Adrenal gland (tissue), 12 donors: ENCODE results near the gene NPFFR1. TPM values are rescaled to one million over a fixed set of nuclear protein-coding genes. Genes with fewer than 3 reads are reported as not detected.

Source experiments
- DNase-seq, 7 donors: peaks; one replicate each; pipeline ENCODE4 v3.0.0-alpha.2; 2019 to 2020
- H3K27ac ChIP-seq, 5 donors: fragments of 200-600 bp; sonication (generic) in 4 of 5; 1 replicate in 3 of 5; 2 replicates in 2 of 5; pipeline versions ENCODE4 v1.5.1 to v1.8.0; 2016 to 2020; ENCODE audit warnings: mild to moderate bottlenecking in 1 of 5
- H3K27me3 ChIP-seq: fragments of 200-600 bp; 2 replicates; pipeline ENCODE4 v1.8.0; 2021
- H3K36me3 ChIP-seq, 2 donors: fragments of 200-600 bp; replicated peaks in 1 of 2; 1 replicate in 1 of 2; 2 replicates in 1 of 2; pipeline versions ENCODE4 v1.5.1 to v1.8.0; 2018 to 2022
- H3K4me1 ChIP-seq, 2 donors: fragments of 200-600 bp; replicated peaks in 1 of 2; 1 replicate in 1 of 2; 2 replicates in 1 of 2; pipeline versions ENCODE4 v1.5.1 to v1.8.0; 2018 to 2021
- H3K4me3 ChIP-seq, 4 donors: fragments of 200-600 bp; sonication (generic) in 3 of 4; one replicate each; pipeline ENCODE4 v1.5.1; 2016 to 2018
- H3K9me3 ChIP-seq, 3 donors: fragments of 200-600 bp; sonication (generic) in 1 of 3; replicated peaks in 1 of 3; 1 replicate in 2 of 3; 2 replicates in 1 of 3; pipeline versions ENCODE4 v1.5.1 to v1.8.0; 2016 to 2021
- CTCF ChIP-seq, 6 experiments: fragments of 450-650 bp in 4 of 6; fragments of 200-600 bp in 2 of 6; sonication (generic) in 1 of 6; IDR thresholded peaks; 1 replicate in 5 of 6; 2 replicates in 1 of 6; pipeline versions ENCODE4 v1.5.1 to v1.8.0; 2016 to 2021; ENCODE audit warnings: antibody characterized with exemption in 6 of 6, mild to moderate bottlenecking in 2 of 6, moderate library complexity in 1 of 6
- POLR2A ChIP-seq, 2 donors: fragments of 450-650 bp; IDR thresholded peaks; one replicate each; pipeline ENCODE4 v1.6.1; 2017; ENCODE audit warnings: antibody characterized with exemption in 2 of 2, mild to moderate bottlenecking in 2 of 2, moderate library complexity in 1 of 2
- WGBS, 4 donors: extraction: QIAGEN DNeasy Blood & Tissue Kit in 2 of 4; methylation state at CpG; one replicate each; pipeline versions ENCODE4 v1.1.5 to v1.1.7; 2013 to 2017; 5-methylcytosine and 5-hydroxymethylcytosine counted together
- intact Hi-C, 2 donors: fragments of 100-400 bp; cut with DNase I; formaldehyde crosslinking; loops; one replicate each; pipeline versions ENCODE4 v1.14.1 to v1.15.0; 2022 to 2023
- polyA plus RNA-seq, 3 donors: library from polyadenylated mRNA; stranded (reverse); fragments of 200-250 nt in 2 of 3; fragments of 350-450 nt in 1 of 3; fragmentation: Illumina TruSeq in 1 of 3; extraction: RNeasy Lipid Tissue Mini Kit (QIAGEN cat#74804) in 1 of 3; gene quantifications; one replicate each; pipeline ENCODE4 v1.2.3, GENCODE V29; 2013 to 2014
- total RNA-seq, 9 donors: library from RNA; depleted of rRNA in 4 of 9; stranded (reverse); fragments of >200 nt in 4 of 9; fragments of 120-200 nt in 1 of 9; fragmentation: NEBNext Ultra II Directional in 1 of 9; extraction: Animal tissue kit (Norgen Biotek cat#: 25700) in 1 of 9; gene quantifications; one replicate each; pipeline versions ENCODE4 v1.1.0 to v1.2.4, GENCODE V29; 2013 to 2023
- donor health status: healthy with polysubstance abuse.
- donor health status: Bipolar disorder and iron deficiency.
- donor health status: DM: yes; HTN: yes; CAD: no.
- donor health status: DM: no; HTN: no; CAD: no.
- donor health status: DM: no; HTN: no; CAD: no.
- donor health status: DM: yes; HTN: yes; CAD: no.

Gene NPFFR1
- total and polyA plus RNA-seq, 12 donors = under 0.01 to 0.24 (median 0.03) TPM; not detected in 7

DNA sequence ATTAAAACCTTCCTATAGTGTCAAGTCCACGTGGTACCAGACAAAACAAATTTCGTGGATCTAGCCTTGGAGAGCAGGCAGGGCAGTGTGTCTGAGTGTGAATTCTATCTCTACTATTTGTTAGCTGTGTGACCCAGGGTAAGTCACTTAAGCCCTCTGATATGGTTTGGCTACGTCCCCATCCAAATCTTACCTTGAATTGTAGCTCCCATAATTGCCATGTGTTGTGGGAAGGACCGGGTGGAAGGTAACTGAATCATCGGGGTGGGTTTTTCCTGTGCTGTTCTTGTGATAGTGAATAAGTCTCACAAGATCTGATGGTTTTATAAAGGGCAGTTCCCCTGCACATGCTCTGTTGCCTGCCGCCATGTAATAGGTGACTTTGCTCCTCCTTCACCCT, 2.8 kb upstream of the NPFFR1 start:
- DNase-seq = peak in 1 of 7 donors; percentile 8
- H3K4me1 ChIP-seq = peaks cover 5 to 8% of the 10 kb centered on the region in 2 donors
- no peak overlapping the region for H3K4me3 ChIP-seq
- WGBS, 4 donors = 85 to 91% (median 86%) methylated on average over 6 of the region's 6 CpGs
- H3K36me3 ChIP-seq = no peaks in the 10 kb centered on the region
- TF ChIP-seq CTCF (IDR thresholded peaks at IDR 0.05) (no peak), POLR2A (IDR thresholded peaks at IDR 0.05) (no peak)
- intact Hi-C loops = no loop called here
- H3K27ac ChIP-seq = no peak overlapping the region
- H3K9me3 ChIP-seq = no peaks in the 10 kb centered on the region
- peaks cover 42% of the 10 kb centered on the region for H3K27me3 ChIP-seq

DNA sequence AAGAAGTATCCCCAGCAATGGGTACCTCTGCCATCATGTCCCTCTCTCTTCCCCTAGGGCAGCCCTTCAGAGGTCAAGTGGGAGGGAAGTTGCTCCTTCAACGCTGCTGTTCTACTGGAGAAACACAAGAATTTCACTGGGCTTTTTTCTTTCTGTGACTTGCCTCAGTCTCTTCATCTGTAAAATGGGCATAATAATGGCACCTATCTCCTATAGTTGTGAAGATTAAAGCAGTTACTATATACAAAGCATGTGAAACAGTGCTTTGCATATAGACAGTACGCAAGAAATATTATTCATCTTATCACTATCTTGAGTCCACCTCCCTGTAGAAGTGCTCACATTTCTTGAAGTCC, 1.6 kb upstream of the NPFFR1 start:
- no peak for TF ChIP-seq CTCF (IDR thresholded peaks at IDR 0.05)
- no peak for TF ChIP-seq POLR2A (IDR thresholded peaks at IDR 0.05)
- Histone ChIP-seq H3K27ac (no peak overlapping the region), H3K27me3 (peaks cover 42% of the 10 kb centered on the region), H3K9me3 (no peaks in the 10 kb centered on the region), H3K4me3 (no peak overlapping the region), H3K4me1 (peaks cover 5 to 8% of the 10 kb centered on the region in 2 donors), H3K36me3 (no peaks in the 10 kb centered on the region)
- peak in 1 of 7 donors; percentile 9 for DNase-seq
- intact Hi-C loops = no loop called here
- 78 to 96% (median 90%) methylated on average over 2 of the region's 2 CpGs for WGBS, 4 donors

- Histone ChIP-seq H3K9me3 (no peaks in the 10 kb centered on the region), H3K27ac (no peak overlapping the region), H3K36me3 (no peaks in the 10 kb centered on the region), H3K4me3 (no peak overlapping the region), H3K4me1 (peaks cover 5 to 8% of the 10 kb centered on the region in 2 donors), H3K27me3 (peaks cover 42% of the 10 kb centered on the region)
- intact Hi-C loops = no loop called here
- TF ChIP-seq POLR2A (IDR thresholded peaks at IDR 0.05) = no peak
- no peak for TF ChIP-seq CTCF (IDR thresholded peaks at IDR 0.05)
- 55 to 67% (median 61%) methylated on average over 4 of the region's 4 CpGs for WGBS, 4 donors
- DNase-seq = no peak
Measured at GRCh38 chr10:70284542-70285475, 1.0 kb upstream of the NPFFR1 start.

DNA sequence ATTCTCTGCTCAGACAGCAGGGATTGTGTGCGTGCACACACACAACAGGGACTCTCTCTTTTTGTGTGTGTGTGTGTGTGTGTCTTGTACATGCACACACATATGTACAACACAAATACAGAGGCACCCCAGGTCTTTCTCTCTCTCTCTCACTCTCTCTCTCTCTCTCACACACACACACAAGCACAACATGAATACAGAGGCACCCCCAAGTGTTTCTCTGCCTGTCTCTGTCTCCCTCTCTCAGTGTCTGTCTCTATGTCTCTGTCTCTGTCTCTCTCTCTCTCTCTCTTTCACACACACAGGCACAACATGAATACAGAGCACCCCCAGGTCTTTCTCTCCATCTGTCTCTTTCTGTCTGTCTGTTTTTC, 746 bp downstream of the NPFFR1 start:
- Histone ChIP-seq H3K9me3 (no peaks in the 10 kb centered on the region), H3K27ac (no peak overlapping the region), H3K27me3 (peaks cover 42% of the 10 kb centered on the region), H3K4me1 (peaks cover 5 to 8% of the 10 kb centered on the region in 2 donors), H3K4me3 (no peak overlapping the region), H3K36me3 (no peaks in the 10 kb centered on the region)
- TF ChIP-seq POLR2A (IDR thresholded peaks at IDR 0.05) = no peak
- no peak for TF ChIP-seq CTCF (IDR thresholded peaks at IDR 0.05)
- 77 to 92% (median 81%) methylated on average over 1 of the region's 1 CpG for WGBS, 4 donors
- intact Hi-C loops = no loop called here
- no peak for DNase-seq
